ENCODE results near the gene FRMD8. TPM values are rescaled to one million over a fixed set of nuclear protein-coding genes. Genes with fewer than 3 reads are reported as not detected.

Gene FRMD8
- total RNA-seq, 1 experiment from 2014 or later, result 18.9 TPM

- no peaks in the 10 kb centered on the region for H3K27me3 Mint-ChIP-seq (ENCODE audit: insufficient read depth, unreplicated experiment)
- H3K27ac Mint-ChIP-seq (ENCODE audit: low read depth, unreplicated experiment), result no peak overlapping the region
- no peaks in the 10 kb centered on the region for H3K9me3 Mint-ChIP-seq (ENCODE audit: unreplicated experiment)
- DNase-seq (ENCODE audit: unreplicated experiment), result no peak
- ChIA-PET CTCF (interaction anchor here (0.7 kb wide), 1 partner anchor 995 kb away, joined by 3 read pairs; no protein-coding TSS in a partner anchor), POLR2A (interaction anchor here (0.5 kb wide), 2 partner anchors 114 to 219 kb away, joined by 3 to 4 read pairs; partner anchors contain the start of gene PCNX3)
- no peaks in the 10 kb centered on the region for H3K4me1 Mint-ChIP-seq (ENCODE audit: insufficient read depth, unreplicated experiment)
- H3K4me3 Mint-ChIP-seq (ENCODE audit: unreplicated experiment), result no peak overlapping the region
- H3K36me3 Mint-ChIP-seq (ENCODE audit: insufficient read depth, unreplicated experiment), result peaks cover 54% of the 10 kb centered on the region
- TF ChIP-seq, protein P1, sequence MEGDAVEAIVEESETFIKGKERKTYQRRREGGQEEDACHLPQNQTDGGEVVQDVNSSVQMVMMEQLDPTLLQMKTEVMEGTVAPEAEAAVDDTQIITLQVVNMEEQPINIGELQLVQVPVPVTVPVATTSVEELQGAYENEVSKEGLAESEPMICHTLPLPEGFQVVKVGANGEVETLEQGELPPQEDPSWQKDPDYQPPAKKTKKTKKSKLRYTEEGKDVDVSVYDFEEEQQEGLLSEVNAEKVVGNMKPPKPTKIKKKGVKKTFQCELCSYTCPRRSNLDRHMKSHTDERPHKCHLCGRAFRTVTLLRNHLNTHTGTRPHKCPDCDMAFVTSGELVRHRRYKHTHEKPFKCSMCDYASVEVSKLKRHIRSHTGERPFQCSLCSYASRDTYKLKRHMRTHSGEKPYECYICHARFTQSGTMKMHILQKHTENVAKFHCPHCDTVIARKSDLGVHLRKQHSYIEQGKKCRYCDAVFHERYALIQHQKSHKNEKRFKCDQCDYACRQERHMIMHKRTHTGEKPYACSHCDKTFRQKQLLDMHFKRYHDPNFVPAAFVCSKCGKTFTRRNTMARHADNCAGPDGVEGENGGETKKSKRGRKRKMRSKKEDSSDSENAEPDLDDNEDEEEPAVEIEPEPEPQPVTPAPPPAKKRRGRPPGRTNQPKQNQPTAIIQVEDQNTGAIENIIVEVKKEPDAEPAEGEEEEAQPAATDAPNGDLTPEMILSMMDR (IDR thresholded peaks at IDR 0.05; ENCODE audit: unreplicated experiment), result no peak
- no TSS peak for BruUV-seq (replicated peaks)
- intact Hi-C loops (cut with micrococcal nuclease), result no loop called here
Observed at GRCh38 chr11:65395961-65396530, 9.6 kb downstream of the FRMD8 start.

DNA sequence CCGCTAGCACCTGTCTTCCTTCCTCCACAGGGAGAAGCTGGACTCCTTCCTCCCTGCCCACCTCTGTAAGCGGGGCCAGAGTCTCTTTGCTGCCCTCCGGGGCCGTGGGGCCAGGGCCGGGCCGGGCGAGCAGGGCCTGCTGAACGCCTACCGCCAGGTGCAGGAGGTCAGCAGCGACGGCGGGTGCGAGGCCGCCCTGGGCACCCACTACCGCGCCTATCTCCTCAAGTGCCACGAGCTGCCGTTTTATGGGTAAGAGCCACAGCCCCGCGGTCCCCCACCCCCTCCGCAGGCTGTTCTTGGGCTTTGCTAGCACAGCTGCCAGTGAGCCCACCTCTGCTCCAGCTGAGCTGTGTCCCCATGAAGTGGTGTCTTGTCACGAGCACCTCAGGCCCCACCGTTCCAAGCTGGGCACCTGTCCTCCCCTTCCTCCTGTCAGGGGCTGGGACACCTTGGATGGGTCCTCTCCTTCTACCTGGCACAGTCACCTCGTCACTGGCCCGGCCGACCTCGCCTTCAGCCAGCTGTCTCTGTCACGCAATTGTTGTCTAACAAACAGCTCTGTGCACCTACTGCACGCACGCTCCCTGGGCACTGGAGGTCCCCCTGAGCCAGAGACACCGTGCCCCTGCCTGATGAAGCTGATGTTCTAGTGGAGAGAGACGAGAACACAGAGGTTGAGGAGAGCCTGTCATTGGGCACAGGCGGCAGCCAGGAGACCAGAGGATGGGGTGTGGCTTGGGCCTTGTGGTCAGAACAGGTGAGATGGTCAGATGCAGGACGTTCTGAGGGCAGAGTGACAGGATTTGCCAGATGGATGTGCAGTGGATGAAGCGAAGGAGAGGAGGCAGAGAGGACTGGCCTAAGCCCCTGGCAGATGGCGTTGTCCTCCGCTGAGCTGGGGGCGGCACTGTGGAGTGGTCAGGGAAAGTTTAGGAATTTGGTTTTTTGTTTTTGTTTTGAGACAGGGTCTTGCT lies 10.6 kb downstream of the FRMD8 start:
- TF ChIP-seq, protein P1 (IDR thresholded peaks at IDR 0.05; ENCODE audit: unreplicated experiment), result no peak
- POLR2A ChIA-PET, result interaction anchor here (0.5 to 0.7 kb wide), 2 partner anchors 21 to 113 kb away, joined by 3 to 4 read pairs; no protein-coding TSS in a partner anchor
- no peak overlapping the region for H3K27ac Mint-ChIP-seq (ENCODE audit: low read depth, unreplicated experiment)
- no TSS peak for BruUV-seq (replicated peaks)
- intact Hi-C loops (cut with micrococcal nuclease), result no loop called here
- peaks cover 62% of the 10 kb centered on the region for H3K36me3 Mint-ChIP-seq (ENCODE audit: insufficient read depth, unreplicated experiment)
- H3K27me3 Mint-ChIP-seq (ENCODE audit: insufficient read depth, unreplicated experiment), result no peaks in the 10 kb centered on the region
- no peaks in the 10 kb centered on the region for H3K4me1 Mint-ChIP-seq (ENCODE audit: insufficient read depth, unreplicated experiment)
- CTCF ChIA-PET, result interaction anchor here (0.6 to 1.5 kb wide), 5 partner anchors 9 to 996 kb away, joined by 3 to 6 read pairs (median 3); no protein-coding TSS in a partner anchor
- no peak overlapping the region for H3K4me3 Mint-ChIP-seq (ENCODE audit: unreplicated experiment)
- no peaks in the 10 kb centered on the region for H3K9me3 Mint-ChIP-seq (ENCODE audit: unreplicated experiment)
- DNase-seq (ENCODE audit: unreplicated experiment), result no peak

DNA sequence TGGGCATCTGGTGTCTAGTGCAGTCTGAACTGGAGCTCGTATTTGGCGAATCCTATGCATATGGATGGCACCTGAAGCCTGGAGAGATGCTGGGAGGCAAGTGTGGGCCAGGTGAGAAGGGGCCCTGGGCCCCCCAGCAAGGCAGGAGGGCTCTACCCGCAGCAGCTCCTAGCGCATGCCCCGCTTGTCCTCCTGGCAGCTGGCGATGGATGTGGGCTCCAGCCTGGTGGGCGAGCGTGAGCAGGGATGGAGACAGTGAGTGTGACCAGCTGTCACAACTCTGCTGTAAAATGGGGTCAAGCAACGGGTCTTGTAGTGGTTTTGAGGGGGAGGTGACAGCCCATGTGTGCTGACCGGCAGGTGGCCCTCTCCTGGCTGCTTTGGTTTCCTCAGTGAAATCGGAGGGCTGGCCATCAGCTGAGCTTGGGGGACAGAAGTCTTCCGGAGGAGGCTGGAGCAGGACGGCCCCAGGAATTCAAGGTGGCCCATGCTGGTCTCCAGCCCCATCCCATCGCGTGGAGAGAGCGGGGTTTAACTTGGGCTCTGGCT lies 12.0 kb downstream of the FRMD8 start:
- ChIA-PET CTCF (interaction anchor here (0.9 to 1.5 kb wide), 2 partner anchors 10 to 17 kb away, joined by 3 to 6 read pairs; no protein-coding TSS in a partner anchor), POLR2A (interaction anchor here (0.6 to 1.5 kb wide), 3 partner anchors 8 to 21 kb away, joined by 3 to 4 read pairs (median 3); no protein-coding TSS in a partner anchor)
- DNase-seq (ENCODE audit: unreplicated experiment), result no peak
- intact Hi-C loops (cut with micrococcal nuclease), result no loop called here
- Mint-ChIP-seq H3K9me3 (ENCODE audit: unreplicated experiment) (no peaks in the 10 kb centered on the region), H3K4me3 (ENCODE audit: unreplicated experiment) (no peak overlapping the region), H3K4me1 (ENCODE audit: insufficient read depth, unreplicated experiment) (no peaks in the 10 kb centered on the region), H3K36me3 (ENCODE audit: insufficient read depth, unreplicated experiment) (peaks cover 69% of the 10 kb centered on the region), H3K27ac (ENCODE audit: low read depth, unreplicated experiment) (peak overlapping the region; percentile 51), H3K27me3 (ENCODE audit: insufficient read depth, unreplicated experiment) (no peaks in the 10 kb centered on the region)
- TF ChIP-seq, protein P1 (IDR thresholded peaks at IDR 0.05; ENCODE audit: unreplicated experiment), result no peak
- BruUV-seq (replicated peaks), result no TSS peak

Measured in MCF 10A (cell line).